ENCODE data around the gene SCN4B. TPM values are rescaled to one million over a fixed set of nuclear protein-coding genes. Genes with fewer than 3 reads are reported as not detected.

SCN4B gene
- total RNA-seq, 1 donor from 2014 or later = 2.1 TPM

Other genes starting within 250 kb of the SCN4B start
- gene TMPRSS13, start 223.4 kb downstream of the SCN4B start, total RNA-seq = not detected
- gene IL10RA, start 166.4 kb downstream of the SCN4B start, total RNA-seq = 8.9 TPM
- gene TMPRSS4, start 75.7 kb downstream of the SCN4B start, total RNA-seq = not detected
- not detected for gene SMIM35, start 65.9 kb downstream of the SCN4B start, total RNA-seq
- gene SCN2B, start 23.8 kb upstream of the SCN4B start, total RNA-seq = 2.1 TPM
- gene JAML, start 72.2 kb upstream of the SCN4B start, total RNA-seq = 6.8 TPM
- gene MPZL3, start 99.5 kb upstream of the SCN4B start, total RNA-seq = 1.0 TPM
- gene MPZL2, start 111.5 kb upstream of the SCN4B start, total RNA-seq = 1.0 TPM
- gene CD3E, start 151.9 kb upstream of the SCN4B start, total RNA-seq = not detected
- gene CD3D, start 189.9 kb upstream of the SCN4B start, total RNA-seq = not detected
- gene CD3G, start 191.5 kb upstream of the SCN4B start, total RNA-seq = under 0.01 TPM
- 21.4 TPM for gene UBE4A, start 206.8 kb upstream of the SCN4B start, total RNA-seq
- 79.9 TPM for gene ATP5MG, start 248.8 kb upstream of the SCN4B start, total RNA-seq